GM12872 (cell line): ENCODE measurements around the gene INPP5A.

Source experiments
- CTCF ChIP-seq: IDR thresholded peaks from 3 replicates; pipeline ENCODE4 v1.5.1; 2011; ENCODE audit warnings: low read depth, mild to moderate bottlenecking, low read length, moderate library complexity; ENCODE audit not compliant: insufficient read depth

Gene INPP5A

GRCh38 chr10:132690821-132691610 lies 153.4 kb downstream of the INPP5A start:
- no peak for TF ChIP-seq CTCF

DNA sequence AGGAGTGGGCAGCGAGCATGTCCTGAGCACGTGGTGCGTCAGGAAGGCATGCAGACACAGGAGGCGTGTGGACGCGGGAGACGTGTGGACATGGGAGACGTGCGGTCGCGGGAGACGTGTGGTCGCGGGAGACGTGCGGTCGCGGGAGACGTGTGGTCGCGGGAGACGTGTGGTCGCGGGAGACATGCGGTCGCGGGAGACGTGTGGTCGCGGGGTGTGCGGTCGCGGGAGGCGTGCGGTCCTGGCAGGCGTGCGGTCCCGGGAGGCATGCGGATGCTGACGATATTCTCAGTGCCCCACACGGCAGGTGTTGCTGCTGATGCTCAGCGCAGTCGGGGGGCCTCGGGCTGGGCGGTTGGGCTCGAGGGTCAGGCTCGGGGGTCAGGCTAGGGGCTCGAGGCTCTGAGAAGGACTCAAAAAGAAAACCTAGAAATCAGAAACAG lies 154.1 kb downstream of the INPP5A start:
- no peak for TF ChIP-seq CTCF

DNA sequence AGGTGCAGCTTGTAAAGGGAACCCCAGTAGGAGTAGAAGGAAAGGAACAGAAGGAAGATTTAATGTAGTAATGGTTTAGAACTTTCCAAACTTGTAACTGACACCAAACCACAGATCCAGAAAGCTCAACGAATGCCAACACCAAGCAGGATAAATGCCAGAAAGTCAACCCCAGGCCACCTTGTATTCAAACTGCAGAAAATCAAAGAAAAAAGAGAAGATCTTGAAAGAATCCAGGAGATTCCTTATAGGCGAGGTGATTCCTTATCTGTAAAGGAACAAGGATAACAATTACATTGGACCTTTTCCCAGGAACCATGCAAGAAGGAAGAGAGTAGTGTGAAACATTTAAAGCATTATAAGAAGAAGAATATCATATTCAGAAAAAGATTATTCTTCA lies 154.7 kb downstream of the INPP5A start:
- no peak for TF ChIP-seq CTCF

GRCh38 chr10:132693676-132694075 lies 156.1 kb downstream of the INPP5A start:
- TF ChIP-seq CTCF = no peak

- TF ChIP-seq CTCF = no peak
Measured at GRCh38 chr10:132696204-132696603, 158.6 kb downstream of the INPP5A start.

GRCh38 chr10:132696728-132697577 lies 159.4 kb downstream of the INPP5A start:
- no peak for TF ChIP-seq CTCF

DNA sequence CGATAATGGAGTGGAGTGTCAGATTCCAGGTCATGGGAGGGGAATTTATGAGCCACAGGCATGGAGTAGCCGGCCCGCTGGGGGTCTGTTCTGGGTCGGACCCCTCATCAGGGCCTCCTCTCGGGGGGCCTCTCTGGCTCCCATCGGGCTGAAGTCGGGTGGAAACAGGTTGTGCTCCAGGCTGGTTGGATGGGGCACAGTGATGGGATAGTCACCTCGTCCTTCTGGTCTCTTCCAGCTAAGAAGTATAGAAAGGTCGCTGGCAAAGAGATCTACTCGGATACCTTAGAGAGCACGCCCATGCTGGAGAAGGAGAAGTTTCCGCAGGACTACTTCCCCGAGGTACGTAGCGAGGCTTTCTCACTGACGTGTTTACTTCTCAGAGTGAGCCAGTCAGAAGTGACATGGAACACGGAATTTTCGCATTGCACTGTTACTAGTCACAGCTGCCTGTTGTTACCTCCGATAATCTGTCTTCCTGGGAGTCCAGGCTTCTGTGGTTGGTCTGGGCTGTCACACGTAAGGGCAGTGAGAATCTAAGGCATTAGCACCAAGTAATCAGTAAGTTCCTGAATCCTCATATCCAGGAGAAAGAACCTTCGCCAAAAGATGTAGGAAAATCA lies 160.1 kb downstream of the INPP5A start:
- no peak for TF ChIP-seq CTCF
